B cell (primary cell): Measurements from ENCODE around the gene ACOD1. TPM values are rescaled to one million over a fixed set of nuclear protein-coding genes. Genes with fewer than 3 reads are reported as not detected.
"Not testable (repeated sequence)": the region's sequence is repeated elsewhere in the genome, so short reads cannot be mapped to it uniquely, and the experiment has no call there.

Experiments
- ATAC-seq: fragments of 200-7000 bp; cut with Tn5 transposase; one replicate; pipeline ENCODE4 v1.10.0; 2021; ENCODE audit warnings: low read depth, mild to moderate bottlenecking, moderate number of reproducible peaks, moderate library complexity
- CTCF ChIA-PET: fragments of 350-600 bp; sonication (Branson Sonifier 250); formaldehyde crosslinking; loops from one replicate; lab custom pipeline; 2021; ENCODE audit warnings: antibody characterized with exemption, inconsistent platforms; lab: Charles Lee
- POLR2A ChIA-PET: fragments of 350-600 bp; sonication (Branson Sonifier 250); formaldehyde crosslinking; loops from one replicate; lab custom pipeline; 2021; ENCODE audit warnings: antibody characterized with exemption; lab: Charles Lee
- DNase-seq: peaks from one replicate; pipeline ENCODE4 v3.0.0; 2013
- H2AFZ ChIP-seq: 2 replicates; pipeline ENCODE4 v1.6.1; 2012; ENCODE audit warnings: mild to moderate bottlenecking, low read depth, low read length; ENCODE audit not compliant: insufficient read depth, poor library complexity, severe bottlenecking
- H3K27ac ChIP-seq, 2 donors: 1 replicate in 1 of 2; 2 replicates in 1 of 2; pipeline ENCODE4 v1.5.1; 2012 to 2013; ENCODE audit warnings: low read length in 2 of 2, mild to moderate bottlenecking in 2 of 2, moderate library complexity in 1 of 2
- H3K27me3 ChIP-seq, 4 experiments: fragments of 200-600 bp in 1 of 4; sonication (generic) in 1 of 4; replicated peaks in 1 of 4; 1 replicate in 2 of 4; 2 replicates in 2 of 4; pipeline versions ENCODE4 v1.6.1 to v1.7.0; 2013 to 2016; ENCODE audit warnings: low read length in 3 of 4, mild to moderate bottlenecking in 2 of 4, mixed read lengths in 1 of 4, moderate library complexity in 1 of 4; ENCODE audit not compliant: insufficient read depth in 4 of 4, control insufficient read depth in 3 of 4; ENCODE audit errors: control extremely low read depth in 1 of 4
- H3K36me3 ChIP-seq, 2 experiments: replicated peaks in 1 of 2; 1 replicate in 1 of 2; 2 replicates in 1 of 2; pipeline versions ENCODE4 v1.6.1 to v1.7.1; 2013; ENCODE audit warnings: low read length in 1 of 2; ENCODE audit not compliant: insufficient read depth in 2 of 2, control insufficient read depth in 1 of 2; ENCODE audit errors: control extremely low read depth in 1 of 2, extremely low read depth in 1 of 2
- H3K4me1 ChIP-seq, 2 donors: fragments of 200-600 bp in 1 of 2; sonication (generic) in 1 of 2; 1 replicate in 1 of 2; 2 replicates in 1 of 2; pipeline versions ENCODE4 v1.5.1 to v1.6.1; 2013 to 2017; ENCODE audit warnings: low read length in 2 of 2; ENCODE audit not compliant: control insufficient read depth in 2 of 2, insufficient read depth in 2 of 2
- H3K4me2 ChIP-seq: replicated peaks from 2 replicates; pipeline ENCODE3; 2012; ENCODE audit warnings: mild to moderate bottlenecking, low read depth, low read length; ENCODE audit not compliant: poor library complexity, severe bottlenecking
- H3K4me3 ChIP-seq, 5 experiments: fragments of 200-600 bp in 1 of 5; sonication (generic) in 1 of 5; 1 replicate in 3 of 5; 2 replicates in 2 of 5; pipeline versions ENCODE4 v1.5.1 to v1.7.0; 2011 to 2016; ENCODE audit warnings: low read length in 4 of 5, mild to moderate bottlenecking in 4 of 5, low read depth in 2 of 5, control low read depth in 1 of 5, moderate library complexity in 1 of 5; ENCODE audit not compliant: insufficient read depth in 1 of 5; ENCODE audit errors: control extremely low read depth in 1 of 5, extremely low read depth in 1 of 5
- H3K79me2 ChIP-seq: fragments of 200-600 bp; sonication (generic); one replicate; pipeline ENCODE4 v1.6.0; 2016; ENCODE audit warnings: low read length; ENCODE audit not compliant: control insufficient read depth, insufficient read depth
- H3K9ac ChIP-seq: fragments of 200-600 bp; sonication (generic); 2 replicates; pipeline ENCODE4 v1.6.1; 2017; ENCODE audit warnings: mild to moderate bottlenecking, low read length, moderate library complexity
- H3K9me3 ChIP-seq, 3 donors: one replicate each; pipeline versions ENCODE4 v1.6.1 to v1.7.1; 2013; ENCODE audit warnings: low read length in 2 of 3; ENCODE audit not compliant: control insufficient read depth in 2 of 3, insufficient read depth in 1 of 3; ENCODE audit errors: control extremely low read depth in 1 of 3
- H4K20me1 ChIP-seq: 2 replicates; pipeline ENCODE4 v1.6.0; 2012; ENCODE audit warnings: mild to moderate bottlenecking, low read length; ENCODE audit not compliant: insufficient read depth, control insufficient read depth, poor library complexity, severe bottlenecking
- H3K27ac Mint-ChIP-seq: one replicate; pipeline ENCODE4 v1.8.0; 2021; ENCODE audit warnings: mixed read lengths
- H3K27me3 Mint-ChIP-seq: one replicate; pipeline ENCODE4 v1.8.0; 2021; ENCODE audit warnings: mixed read lengths
- H3K4me1 Mint-ChIP-seq: one replicate; pipeline ENCODE4 v1.8.0; 2021; ENCODE audit warnings: mixed read lengths
- H3K4me3 Mint-ChIP-seq: one replicate; pipeline ENCODE4 v1.8.0; 2021; ENCODE audit warnings: mixed read lengths
- H3K9me3 Mint-ChIP-seq: one replicate; pipeline ENCODE4 v1.8.0; 2022; ENCODE audit warnings: mixed read lengths; ENCODE audit not compliant: insufficient read depth
- CTCF ChIP-seq: fragments of 200-600 bp; IDR thresholded peaks from one replicate; pipeline ENCODE4 v1.8.0; 2022; ENCODE audit warnings: antibody characterized with exemption, mild to moderate bottlenecking
- EZH2 ChIP-seq: IDR thresholded peaks from 2 replicates; pipeline ENCODE4 v1.6.1; 2012; ENCODE audit warnings: borderline replicate concordance, low read depth, mild to moderate bottlenecking, moderate library complexity, low read length; ENCODE audit not compliant: insufficient read depth, poor library complexity, severe bottlenecking
- WGBS: methylation state at CpG from one replicate; pipeline ENCODE4 v1.1.5; 2013; ENCODE audit warnings: missing lambda C conversion rate; ENCODE audit not compliant: insufficient coverage; 5-methylcytosine and 5-hydroxymethylcytosine counted together
- intact Hi-C: fragments of 100-400 bp; cut with micrococcal nuclease; formaldehyde crosslinking; loops from one replicate; pipeline ENCODE4 v1.10.0; 2022
- polyA minus RNA-seq: library from RNA; depleted of rRNA, polyadenylated mRNA; stranded (reverse); fragments of >200 nt; gene quantifications from 2 replicates; pipeline ENCODE4 v1.2.3, GENCODE V29; 2012
- polyA plus RNA-seq: library from polyadenylated mRNA; depleted of rRNA; stranded (reverse); fragments of >200 nt; gene quantifications from 2 replicates; pipeline ENCODE4 v1.2.3, GENCODE V29; 2012
- total RNA-seq, 2 donors: library from RNA; stranded (reverse); fragments of 120-200 nt in 1 of 2; gene quantifications; 1 replicate in 1 of 2; 2 replicates in 1 of 2; pipeline versions ENCODE4 v1.2.3 to v1.2.4, GENCODE V29; 2013 to 2022

ACOD1 gene
- total RNA-seq (not detected in 2 replicates), polyA plus RNA-seq (not detected in 2 replicates), polyA minus RNA-seq (not detected in 2 replicates)
- not detected for total RNA-seq (2013)

GRCh38 chr13:76948149-76948548, at the start of gene ACOD1:
Gene ACOD1 (plus strand): TSS chr13:76948511. CDS start chr13:76948559, 48 bp downstream.
- no peaks in the 10 kb centered on the region for H3K4me1 ChIP-seq
- ChIA-PET POLR2A (no interaction called here), CTCF (no interaction called here)
- Mint-ChIP-seq H3K27me3 (peaks cover 22% of the 10 kb centered on the region), H3K9me3 (no peaks in the 10 kb centered on the region), H3K4me3 (no peak within 1 kb of the TSS), H3K27ac (no peak within 1 kb of the TSS), H3K4me1 (no peaks in the 10 kb centered on the region)
- intact Hi-C loops, result no loop called here
- peaks cover 0 to 2% (median 0%) of the 10 kb centered on the region in 3 donors for H3K9me3 ChIP-seq
- no peaks in the 10 kb centered on the region for H3K36me3 ChIP-seq
- TF ChIP-seq CTCF (no peak), EZH2 (no peak)
- ATAC-seq, result no peak
- H3K79me2 ChIP-seq, result no peaks in the 10 kb centered on the region
- no peaks in the 10 kb centered on the region for H4K20me1 ChIP-seq
- H3K4me3 ChIP-seq, result no peak within 1 kb of the TSS
- no peak within 1 kb of the TSS for H3K4me2 ChIP-seq
- no peak within 1 kb of the TSS for H2AFZ ChIP-seq
- WGBS, result no CpG with 5 or more reads among the region's 2 CpGs
- DNase-seq, result no peak
- H3K27me3 ChIP-seq, result no peaks in the 10 kb centered on the region
- H3K27ac ChIP-seq, result no peak within 1 kb of the TSS
- H3K9ac ChIP-seq, result no peak within 1 kb of the TSS

- peaks cover 15% of the 10 kb centered on the region for H3K27me3 Mint-ChIP-seq
- H3K9me3 ChIP-seq, POLR2A ChIA-PET, H3K9ac ChIP-seq, H3K27ac ChIP-seq, H3K4me2 ChIP-seq, intact Hi-C loops, H3K4me1 ChIP-seq, H2AFZ ChIP-seq, H3K4me3 ChIP-seq, DNase-seq, H3K27me3 ChIP-seq, ATAC-seq, H3K4me3 Mint-ChIP-seq, H3K36me3 ChIP-seq, H3K27ac Mint-ChIP-seq, H3K79me2 ChIP-seq, H4K20me1 ChIP-seq, H3K9me3 Mint-ChIP-seq, H3K4me1 Mint-ChIP-seq: not testable (repeated sequence)
- WGBS, result 100% methylated on average over 1 of the region's 4 CpGs
- CTCF ChIA-PET, result interaction anchor here (0.5 to 9.6 kb wide), 6 partner anchors 14 to 1204 kb away, joined by 3 to 292 read pairs (median 4); no protein-coding TSS in a partner anchor
Measured at GRCh38 chr13:76899066-76899465, 49.2 kb upstream of the ACOD1 start.
